CD4-positive, alpha-beta T cell (primary cell): ENCODE data around the gene STIP1. TPM values are rescaled to one million over a fixed set of nuclear protein-coding genes. Genes with fewer than 3 reads are reported as not detected.
"Not testable (repeated sequence)": the region's sequence is repeated elsewhere in the genome, so short reads cannot be mapped to it uniquely, and the experiment has no call there.

Source experiments
- ATAC-seq: fragments of 200-7000 bp; cut with Tn5 transposase; one replicate; pipeline ENCODE4 v1.10.0; 2022; ENCODE audit warnings: mild to moderate bottlenecking; ENCODE audit not compliant: poor library complexity
- CTCF ChIA-PET: fragments of 350-600 bp; sonication (Branson Sonifier 250); formaldehyde crosslinking; loops from one replicate; lab custom pipeline; 2021; ENCODE audit warnings: antibody characterized with exemption, inconsistent platforms; lab: Charles Lee
- POLR2A ChIA-PET: fragments of 350-600 bp; sonication (Branson Sonifier 250); formaldehyde crosslinking; loops from one replicate; lab custom pipeline; 2021; ENCODE audit warnings: antibody characterized with exemption, inconsistent platforms; lab: Charles Lee
- DNase-seq, 14 experiments: peaks; one replicate each; pipeline ENCODE4 v3.0.0-alpha.2; 2013 to 2020; ENCODE audit warnings: mixed read lengths in 2 of 14
- H3K27ac ChIP-seq, 2 donors: one replicate each; pipeline versions ENCODE4 v1.5.1 to v1.7.0; 2013; ENCODE audit warnings: low read length in 2 of 2, low read depth in 1 of 2, mild to moderate bottlenecking in 1 of 2
- H3K27me3 ChIP-seq, 2 experiments: 1 replicate in 1 of 2; 2 replicates in 1 of 2; pipeline versions ENCODE4 v1.6.1 to v1.7.0; 2013; ENCODE audit warnings: low read length in 2 of 2, control low read depth in 1 of 2, mild to moderate bottlenecking in 1 of 2, moderate library complexity in 1 of 2; ENCODE audit not compliant: insufficient read depth in 2 of 2, control insufficient read depth in 1 of 2
- H3K36me3 ChIP-seq: one replicate; pipeline ENCODE4 v1.6.1; 2013; ENCODE audit warnings: low read length, control low read depth; ENCODE audit not compliant: insufficient read depth
- H3K4me1 ChIP-seq: one replicate; pipeline ENCODE4 v1.6.1; 2013; ENCODE audit warnings: low read length, control low read depth; ENCODE audit not compliant: insufficient read depth
- H3K4me3 ChIP-seq: one replicate; pipeline ENCODE4 v1.5.1; 2013; ENCODE audit warnings: mild to moderate bottlenecking, low read length, moderate library complexity
- H3K9me3 ChIP-seq, 2 experiments: 1 replicate in 1 of 2; 2 replicates in 1 of 2; pipeline versions ENCODE4 v1.6.1 to v1.7.0; 2013; ENCODE audit warnings: low read length in 2 of 2, mild to moderate bottlenecking in 2 of 2, control low read depth in 1 of 2, moderate library complexity in 1 of 2; ENCODE audit not compliant: control insufficient read depth in 1 of 2, insufficient read depth in 1 of 2
- H3K27ac Mint-ChIP-seq: one replicate; pipeline ENCODE4 v1.8.0; 2020; ENCODE audit warnings: mixed read lengths
- H3K27me3 Mint-ChIP-seq: one replicate; pipeline ENCODE4 v1.8.0; 2021; ENCODE audit warnings: mixed read lengths
- H3K36me3 Mint-ChIP-seq: one replicate; pipeline ENCODE4 v1.8.0; 2021; ENCODE audit warnings: low read depth, mixed read lengths
- H3K4me1 Mint-ChIP-seq: one replicate; pipeline ENCODE4 v1.8.0; 2021; ENCODE audit warnings: low read depth, mixed read lengths
- H3K4me3 Mint-ChIP-seq: one replicate; pipeline ENCODE4 v1.8.0; 2020; ENCODE audit warnings: mild to moderate bottlenecking, mixed read lengths
- H3K9me3 Mint-ChIP-seq: one replicate; pipeline ENCODE4 v1.8.0; 2020; ENCODE audit warnings: mixed read lengths
- CTCF ChIP-seq: fragments of 200-600 bp; IDR thresholded peaks from one replicate; pipeline ENCODE4 v1.8.0; 2022; ENCODE audit warnings: antibody characterized with exemption, mild to moderate bottlenecking
- intact Hi-C, 2 experiments: fragments of 100-400 bp; cut with DNase I in 1 of 2; cut with micrococcal nuclease in 1 of 2; formaldehyde crosslinking; loops; one replicate each; pipeline versions ENCODE4 v1.15.1 to v1.9.0; 2023 to 2025; cut with DNase I, micrococcal nuclease
- total RNA-seq, 174 experiments: library from RNA in 2 of 174; stranded (reverse) in 2 of 174; gene quantifications; one replicate each; pipeline ENCODE4 v1.2.3 and lab custom pipeline; 2021 to 2026

STIP1 gene
- total RNA-seq, 2 experiments from 2014 or later, result 29.0 to 37.5 TPM

- intact Hi-C loops, result loop anchor here (5.0 kb wide), 1 partner anchor 38 kb away; the partner anchor contains the start of gene FERMT3 (in 2 of the 2)
- peak overlapping the region; percentile 82 for H3K27ac Mint-ChIP-seq
- ChIA-PET POLR2A (interaction anchor here (1.0 to 6.2 kb wide), 10 partner anchors 9 to 1390 kb away, joined by 3 to 65 read pairs (median 14); partner anchors contain the start of genes DNAJC4, ESRRA, FERMT3 and NUDT22), CTCF (interaction anchor here (0.6 to 3.9 kb wide), 7 partner anchors 10 to 59 kb away, joined by 3 to 15 read pairs (median 10); partner anchors contain the start of genes NUDT22, STIP1 and TRPT1)
- ATAC-seq (no peak), DNase-seq (no peak)
- H3K27me3 Mint-ChIP-seq, result no peaks in the 10 kb centered on the region
- H3K9me3 Mint-ChIP-seq, result no peaks in the 10 kb centered on the region
- Histone ChIP-seq H3K4me1 (peaks cover 57% of the 10 kb centered on the region), H3K9me3 (no peaks in the 10 kb centered on the region), H3K27me3 (no peaks in the 10 kb centered on the region), H3K4me3 (peak overlapping the region; percentile 64), H3K36me3 (peaks cover 10% of the 10 kb centered on the region), H3K27ac (peak overlapping the region; percentile 48)
- no peak for TF ChIP-seq CTCF
- H3K36me3 Mint-ChIP-seq, result peaks cover 29% of the 10 kb centered on the region
- peaks cover 50% of the 10 kb centered on the region for H3K4me1 Mint-ChIP-seq
- H3K4me3 Mint-ChIP-seq, result peak overlapping the region; percentile 31
Measured at GRCh38 chr11:64244966-64245365, 59.0 kb downstream of the STIP1 start.

- H3K36me3 Mint-ChIP-seq, result peaks cover 25% of the 10 kb centered on the region
- Histone ChIP-seq H3K4me1 (peaks cover 57% of the 10 kb centered on the region), H3K27me3 (no peaks in the 10 kb centered on the region), H3K4me3 (peak overlapping the region; percentile 64), H3K9me3 (no peaks in the 10 kb centered on the region), H3K27ac (peak overlapping the region in 1 of 2 donors; percentile 48), H3K36me3 (peaks cover 10% of the 10 kb centered on the region)
- no peaks in the 10 kb centered on the region for H3K9me3 Mint-ChIP-seq
- H3K27me3 Mint-ChIP-seq, result no peaks in the 10 kb centered on the region
- DNase-seq (peak in 11 of 14 experiments; percentile 17 to 79 (median 52)), ATAC-seq (no peak)
- peak overlapping the region; percentile 82 for H3K27ac Mint-ChIP-seq
- POLR2A ChIA-PET, result interaction anchor here (1.0 to 6.2 kb wide), 13 partner anchors 10 to 1390 kb away, joined by 3 to 65 read pairs (median 13); partner anchors contain the start of genes BAD, DNAJC4, ESRRA and FERMT3
- intact Hi-C loops, result no loop called here
- TF ChIP-seq CTCF, result no peak
- CTCF ChIA-PET, result interaction anchor here (0.6 to 3.9 kb wide), 7 partner anchors 10 to 60 kb away, joined by 3 to 15 read pairs (median 10); partner anchors contain the start of genes NUDT22, STIP1 and TRPT1
- H3K4me3 Mint-ChIP-seq, result peak overlapping the region; percentile 94
- peaks cover 48% of the 10 kb centered on the region for H3K4me1 Mint-ChIP-seq
Measured at GRCh38 chr11:64245401-64245796, 59.4 kb downstream of the STIP1 start.

- Mint-ChIP-seq H3K9me3 (no peaks in the 10 kb centered on the region), H3K36me3 (peaks cover 19% of the 10 kb centered on the region), H3K27ac (peak overlapping the region; percentile 82), H3K4me1 (peaks cover 42% of the 10 kb centered on the region), H3K4me3 (peak overlapping the region; percentile 94), H3K27me3 (no peaks in the 10 kb centered on the region)
- Histone ChIP-seq H3K36me3 (peaks cover 10% of the 10 kb centered on the region), H3K4me3 (peak overlapping the region; percentile 64), H3K4me1 (peaks cover 59% of the 10 kb centered on the region), H3K27me3 (no peaks in the 10 kb centered on the region), H3K9me3 (no peaks in the 10 kb centered on the region), H3K27ac (peak overlapping the region in 1 of 2 donors; percentile 48)
- intact Hi-C loops, result no loop called here
- DNase-seq, result peak; percentile 20 to 89 (median 64)
- ATAC-seq, result no peak
- ChIA-PET CTCF (interaction anchor here (0.6 to 3.9 kb wide), 9 partner anchors 11 to 60 kb away, joined by 3 to 15 read pairs (median 8); partner anchors contain the start of genes NUDT22, STIP1 and TRPT1), POLR2A (interaction anchor here (0.6 to 6.2 kb wide), 17 partner anchors 10 to 1391 kb away, joined by 3 to 65 read pairs (median 5); partner anchors contain the start of genes BAD, DNAJC4, ESRRA and FERMT3)
- TF ChIP-seq CTCF, result no peak
Measured at GRCh38 chr11:64245797-64246620, 60.0 kb downstream of the STIP1 start.

DNA sequence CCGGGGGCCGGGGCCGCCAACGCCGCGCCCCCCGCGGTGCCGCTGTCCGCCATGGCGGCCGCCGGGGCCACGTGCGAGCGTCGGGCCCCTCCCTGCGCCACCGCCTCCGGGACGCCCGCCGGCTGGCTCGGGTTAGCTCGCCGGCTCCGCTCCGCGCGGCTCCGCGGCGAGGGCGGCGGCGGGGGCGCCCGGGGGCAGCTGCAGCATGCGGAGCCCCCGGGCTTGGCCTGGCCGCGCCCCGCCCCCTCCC, 60.6 kb downstream of the STIP1 start:
- Mint-ChIP-seq H3K4me1 (peaks cover 36% of the 10 kb centered on the region), H3K4me3 (peak overlapping the region; percentile 91)
- H3K27ac ChIP-seq, result not testable (repeated sequence)

More for the DNA sequence above, 60.6 kb downstream of the STIP1 start:
- H3K27me3 ChIP-seq, DNase-seq, H3K27me3 Mint-ChIP-seq, H3K9me3 ChIP-seq, H3K9me3 Mint-ChIP-seq, intact Hi-C loops: not testable (repeated sequence)
- H3K27ac Mint-ChIP-seq, result peak overlapping the region; percentile 42
- peaks cover 10% of the 10 kb centered on the region for H3K36me3 ChIP-seq
- peaks cover 61% of the 10 kb centered on the region for H3K4me1 ChIP-seq
- CTCF ChIA-PET, result interaction anchor here (1.0 to 3.9 kb wide), 8 partner anchors 12 to 61 kb away, joined by 3 to 15 read pairs (median 9); partner anchors contain the start of genes NUDT22, STIP1 and TRPT1
- POLR2A ChIA-PET, result interaction anchor here (0.8 to 6.2 kb wide), 12 partner anchors 14 to 261 kb away, joined by 3 to 65 read pairs (median 13); partner anchors contain the start of genes BAD, ESRRA, FERMT3 and GPR137
- H3K4me3 ChIP-seq, result peak overlapping the region; percentile 90
- peak; percentile 19 for ATAC-seq
- peaks cover 14% of the 10 kb centered on the region for H3K36me3 Mint-ChIP-seq
